Cardiac septum (tissue), 1 donor: ENCODE results near the gene ARSI. TPM values are rescaled to one million over a fixed set of nuclear protein-coding genes. Genes with fewer than 3 reads are reported as not detected.

Experiments used
- DNase-seq: peaks from one replicate; pipeline ENCODE4 v3.0.0-alpha.2; 2020; ENCODE audit warnings: low spot score
- intact Hi-C: fragments of 100-400 bp; cut with DNase I; formaldehyde crosslinking; loops from one replicate; pipeline ENCODE4 v1.14.0; 2022
- total RNA-seq: library from RNA; stranded (reverse); fragmentation: NEBNext Ultra II Directional; extraction: Animal tissue kit (Norgen Biotek cat#: 25700); gene quantifications from one replicate; pipeline ENCODE4 v1.2.1, GENCODE V29; 2021
- donor health status: DM: no; HTN: no; CAD: no.

ARSI gene
- total RNA-seq, 1 donor from 2014 or later = 0.38 TPM

DNA sequence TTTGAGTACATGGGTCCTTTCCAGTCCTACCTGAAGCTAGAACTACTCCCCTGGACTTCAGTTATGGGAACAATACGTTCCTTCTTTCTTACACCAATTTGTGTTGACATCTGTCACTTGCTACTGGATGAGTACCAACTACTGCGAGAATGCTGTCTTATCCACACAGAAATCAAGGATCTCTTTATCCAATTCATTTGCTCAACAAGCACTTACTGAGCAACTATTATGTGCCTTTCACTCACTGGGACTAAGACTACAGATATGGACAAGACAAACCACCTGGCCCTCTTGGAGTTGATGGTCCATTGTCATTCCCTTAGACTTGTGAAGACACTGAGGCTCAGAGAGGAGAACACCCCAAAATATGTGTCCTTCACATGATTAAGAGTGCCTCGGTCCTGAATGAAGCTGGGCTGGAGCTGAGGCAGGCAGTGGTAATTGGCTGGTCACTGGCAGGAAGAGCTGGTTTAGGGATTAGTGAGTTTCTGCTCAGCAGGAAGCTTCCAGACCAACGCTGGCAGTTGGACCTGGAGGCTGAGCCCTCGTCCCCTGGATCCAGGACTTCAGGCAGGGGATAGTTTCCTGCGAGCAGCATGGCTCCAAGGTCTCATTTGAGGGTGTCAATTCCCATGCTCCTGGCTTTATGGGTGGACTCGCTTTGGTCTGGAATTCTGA is 8.4 kb upstream of the ARSI start:
- intact Hi-C loops = no loop called here
- DNase-seq = peak; percentile 19

DNA sequence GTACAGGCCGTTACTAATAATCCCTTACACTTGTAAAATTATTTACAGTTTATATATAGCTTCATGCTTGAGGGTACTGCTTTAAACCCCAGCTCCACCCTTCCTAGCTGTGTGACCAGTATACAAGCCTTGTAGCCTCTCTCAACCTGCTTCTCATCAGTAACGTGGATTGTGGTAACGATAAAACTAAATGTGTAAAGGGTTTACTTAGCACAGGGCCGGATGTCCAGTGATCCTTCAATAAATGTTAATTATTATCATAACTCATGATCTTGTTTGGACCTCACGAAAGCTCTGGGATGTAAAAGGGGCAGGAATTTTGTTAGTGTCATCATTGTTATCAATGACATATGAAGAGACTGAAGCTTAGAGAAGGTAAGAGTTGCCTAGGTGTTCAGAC is 7.5 kb upstream of the ARSI start:
- intact Hi-C loops = no loop called here
- DNase-seq = no peak

DNA sequence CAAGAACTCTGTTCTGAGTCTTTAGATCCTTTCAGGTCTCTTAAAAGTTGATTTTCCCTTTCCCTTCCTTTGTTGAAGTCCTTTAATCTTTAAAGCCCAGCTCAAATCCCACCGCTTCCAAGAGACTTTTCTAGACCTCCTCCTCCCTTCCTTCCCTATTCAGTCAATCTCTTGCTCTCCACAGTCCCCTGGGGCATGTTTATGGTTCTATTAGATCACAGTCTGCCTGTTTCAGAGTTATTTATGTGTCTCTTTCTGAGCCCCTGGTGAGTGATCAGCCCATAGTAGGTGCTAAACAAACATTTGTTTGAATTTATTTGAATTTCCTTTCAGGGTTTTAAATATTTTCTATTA is 7.2 kb upstream of the ARSI start:
- DNase-seq = no peak
- intact Hi-C loops = no loop called here

DNA sequence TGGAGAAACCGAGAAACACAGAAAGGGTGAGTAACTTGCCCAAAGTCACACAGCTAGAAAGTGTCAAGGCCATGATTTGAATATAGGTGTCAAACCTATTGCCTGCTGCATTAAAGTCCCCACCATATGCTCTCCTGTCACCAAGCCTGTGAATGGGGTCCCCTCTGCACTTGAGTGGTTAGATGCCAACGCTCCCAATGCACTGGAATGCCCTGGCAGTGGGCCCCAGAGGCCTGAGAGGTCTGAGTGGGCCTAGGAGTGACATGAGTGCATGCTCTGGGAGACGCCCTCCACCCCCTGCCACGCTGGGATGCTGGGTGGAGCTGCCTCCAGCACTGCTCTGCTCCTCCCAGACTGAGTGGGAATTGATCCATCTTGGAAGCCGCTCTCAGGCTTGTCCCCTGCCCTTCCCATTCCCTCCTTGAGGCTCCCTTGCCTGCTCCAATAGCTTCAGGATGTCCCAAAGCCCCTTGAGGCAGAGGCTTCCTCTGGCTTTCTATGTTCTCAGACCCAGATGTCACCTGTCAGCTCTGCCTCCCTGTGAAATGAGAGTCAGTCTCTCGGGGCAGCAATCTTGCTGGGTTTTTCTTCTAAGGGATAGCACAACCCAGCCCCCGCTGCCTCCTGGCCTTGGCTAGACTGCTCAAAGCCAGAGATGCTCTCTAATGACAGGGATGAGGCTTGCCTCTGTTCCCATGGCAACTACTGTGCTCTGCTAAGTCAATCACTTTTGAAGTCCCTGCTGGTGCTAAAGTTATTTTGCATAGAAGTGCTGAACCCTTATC is 6.6 kb upstream of the ARSI start:
- peak; percentile 44 for DNase-seq
- intact Hi-C loops = no loop called here

DNA sequence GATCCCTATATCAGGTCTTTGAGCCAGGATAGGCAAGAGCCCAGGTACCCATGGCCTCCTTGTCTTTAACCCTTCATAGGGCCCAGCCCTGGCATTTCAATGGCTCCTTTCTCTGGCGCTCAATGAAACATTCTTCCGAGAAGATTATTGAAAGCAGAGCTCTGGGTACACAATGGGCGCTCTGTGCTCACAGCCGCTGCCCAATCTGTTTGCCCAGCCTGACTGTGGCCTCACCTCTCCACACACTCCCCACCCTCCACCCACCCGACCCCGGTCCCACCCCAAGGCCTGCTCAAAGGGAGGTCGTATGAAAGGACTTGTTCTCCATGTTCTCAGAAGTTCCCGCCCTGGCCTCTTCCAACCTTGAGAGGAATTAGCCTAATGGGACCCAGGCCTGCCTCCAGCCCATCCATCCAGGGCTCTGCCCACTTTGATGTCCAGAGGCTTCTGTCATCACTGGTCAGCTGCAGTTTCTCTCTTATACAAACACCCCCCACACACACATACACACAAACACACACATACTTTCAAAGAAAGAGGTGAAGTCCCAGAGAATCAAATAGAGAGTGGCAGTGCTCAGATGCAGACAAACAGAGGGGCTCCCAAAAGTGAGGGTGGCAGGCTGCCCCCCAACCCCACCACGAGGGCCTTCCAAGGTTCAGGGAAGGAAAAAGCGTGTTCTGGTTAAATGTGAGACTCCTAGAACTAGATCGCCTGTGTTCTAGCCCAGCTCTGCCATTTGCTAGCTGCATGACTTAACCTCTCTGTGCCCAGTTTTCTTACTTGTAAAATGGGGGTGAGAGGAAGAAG is 5.1 kb upstream of the ARSI start:
- intact Hi-C loops = no loop called here
- DNase-seq = peak; percentile 62

DNA sequence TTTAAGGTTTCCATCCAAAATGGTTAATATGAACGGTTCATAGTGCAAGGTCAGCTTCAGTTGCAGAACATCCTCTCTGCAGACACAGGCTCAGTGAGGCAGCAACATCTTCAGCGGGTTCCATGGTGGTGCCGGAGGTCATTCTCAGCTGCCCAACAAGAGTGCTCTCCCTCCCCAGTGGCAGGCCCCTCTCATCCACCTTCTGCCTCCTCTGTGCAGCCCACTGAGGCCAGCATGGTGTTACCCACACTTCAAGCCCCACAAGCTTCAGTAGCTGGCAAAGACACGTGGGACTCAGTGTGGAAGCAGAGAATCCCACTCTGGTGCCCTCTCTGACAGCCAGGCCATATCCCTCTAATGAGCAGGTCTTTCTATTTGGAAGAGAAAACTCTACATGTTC is 4.1 kb upstream of the ARSI start:
- intact Hi-C loops = no loop called here
- peak; percentile 14 for DNase-seq

DNA sequence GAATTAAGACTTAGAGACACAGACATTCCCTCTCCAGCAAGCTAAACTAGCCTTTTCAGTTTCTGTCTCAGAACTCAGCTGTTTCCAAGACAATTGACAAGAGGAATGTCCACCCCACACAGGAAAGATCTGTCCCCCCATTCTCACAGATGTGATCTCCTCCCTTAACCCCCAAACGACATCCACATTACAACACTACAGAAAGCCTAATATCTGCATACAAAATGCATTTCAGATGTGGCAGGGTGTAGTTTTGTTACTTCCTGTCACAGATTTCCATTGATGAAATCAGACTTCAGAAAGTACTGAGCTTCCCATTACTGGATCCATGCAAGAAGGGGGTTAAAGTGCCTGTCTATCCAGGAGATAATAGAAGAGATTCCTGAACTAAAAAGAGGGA is 2.9 kb upstream of the ARSI start:
- intact Hi-C loops = no loop called here
- DNase-seq = no peak

DNA sequence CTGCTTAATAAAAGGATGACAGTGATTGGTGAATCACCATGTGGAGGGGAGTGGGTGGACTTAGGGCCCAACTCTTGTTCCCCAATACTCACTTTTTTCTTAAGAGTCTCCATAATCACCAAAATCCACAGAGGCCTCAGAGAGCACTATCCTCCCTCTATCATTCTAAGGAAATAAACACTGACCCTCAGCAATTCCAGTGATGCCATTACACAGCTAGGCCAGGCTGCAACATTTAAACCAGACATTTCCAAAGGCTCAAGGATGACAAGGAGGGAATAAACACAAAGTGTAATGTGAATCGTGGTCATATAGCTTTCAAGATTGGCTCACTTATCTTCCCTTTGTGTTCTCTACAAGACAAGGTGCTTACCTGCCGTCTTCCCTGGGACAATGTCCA is 2.4 kb upstream of the ARSI start:
- peak; percentile 3 for DNase-seq
- intact Hi-C loops = no loop called here

DNA sequence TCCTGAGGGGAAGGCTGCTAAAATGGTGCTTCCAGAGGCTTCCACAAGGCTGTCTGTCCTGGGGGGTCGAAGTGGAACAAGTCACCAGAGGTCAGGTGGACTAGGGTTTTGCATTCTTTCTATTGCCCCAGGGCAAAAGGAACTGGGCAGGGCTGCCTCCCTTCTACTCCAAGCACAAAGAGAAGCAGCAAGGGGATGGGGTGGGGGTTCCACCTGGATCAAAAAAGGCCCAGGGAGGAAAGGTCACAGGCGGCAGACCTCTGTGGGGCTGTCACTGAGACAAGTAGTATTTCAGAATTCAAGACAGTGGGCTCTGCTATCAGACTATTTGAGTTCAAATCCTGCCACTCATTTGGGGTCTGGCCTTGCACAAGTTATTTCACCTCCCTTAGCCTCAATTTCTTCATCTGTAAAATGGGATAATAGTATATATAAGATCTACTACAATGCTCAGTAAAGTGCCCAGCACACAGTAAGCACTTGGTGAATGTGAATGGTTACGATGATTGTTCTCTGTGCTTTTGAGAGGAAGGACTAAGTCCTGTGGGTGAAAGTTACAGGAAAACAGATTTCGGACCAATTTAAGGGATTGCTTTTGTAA is 1.9 kb upstream of the ARSI start:
- DNase-seq = peak; percentile 35
- intact Hi-C loops = no loop called here

DNA sequence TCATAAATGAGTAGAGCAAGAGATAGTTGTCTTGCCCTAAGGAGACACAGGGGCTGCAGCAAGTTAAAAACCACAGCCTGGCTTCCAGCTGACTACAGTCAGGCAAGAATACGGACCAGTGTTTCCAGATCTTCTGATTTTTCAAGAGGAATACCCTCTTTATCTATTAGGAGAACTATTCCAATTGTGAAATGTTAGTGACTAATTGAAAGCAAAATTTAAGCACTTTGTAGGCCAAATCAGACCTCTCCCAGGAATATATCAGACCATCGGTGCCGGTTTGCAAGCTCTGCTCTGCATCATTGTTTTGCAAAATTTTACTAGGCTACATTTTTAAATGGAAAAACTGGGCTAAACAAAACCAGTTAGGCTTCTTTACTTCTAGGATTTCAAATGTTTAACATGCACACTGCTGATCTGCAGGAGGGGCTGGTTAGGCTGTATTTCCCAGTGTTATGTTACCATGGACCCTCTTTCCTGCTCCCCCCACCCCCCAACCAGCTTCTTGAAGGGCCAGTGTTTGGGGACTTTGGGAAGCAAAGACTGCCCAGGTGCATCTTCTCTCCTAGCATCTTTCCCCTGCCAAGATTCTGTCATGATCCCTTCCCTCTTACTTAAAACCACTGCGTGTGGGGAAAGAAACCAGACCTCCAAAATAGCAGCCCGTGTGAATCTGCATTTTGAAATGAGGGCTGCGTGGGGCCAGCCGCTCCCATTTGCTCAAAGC is 1.1 kb upstream of the ARSI start:
- peak; percentile 12 for DNase-seq
- intact Hi-C loops = no loop called here

DNA sequence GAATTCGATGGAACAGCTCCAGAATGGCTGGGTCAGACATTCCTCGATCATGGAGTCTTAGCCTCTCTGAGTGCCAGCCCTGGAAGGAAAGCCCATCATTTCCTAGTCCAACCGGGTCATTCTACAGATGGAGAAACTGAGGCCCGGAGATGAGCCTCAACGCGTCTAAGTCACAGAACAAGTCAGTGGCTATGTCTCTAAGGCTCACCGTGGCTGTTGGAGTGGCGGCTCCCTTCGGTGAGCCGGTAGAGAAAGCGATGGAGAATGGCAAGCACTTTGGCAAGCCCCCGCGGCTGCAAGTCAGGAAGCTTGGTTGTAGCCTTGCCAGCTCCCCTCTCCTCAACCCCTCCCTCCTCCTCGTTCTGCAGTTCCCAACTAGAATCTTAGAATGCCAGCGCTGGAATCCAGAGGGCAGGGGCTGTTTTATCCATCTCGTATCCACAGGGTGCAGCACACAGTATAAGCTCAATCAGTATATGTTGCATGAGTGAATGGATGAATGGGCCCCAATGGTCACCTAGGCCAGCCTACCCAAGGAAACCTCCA is 438 bp upstream of the ARSI start:
- DNase-seq = no peak
- intact Hi-C loops = no loop called here

DNA sequence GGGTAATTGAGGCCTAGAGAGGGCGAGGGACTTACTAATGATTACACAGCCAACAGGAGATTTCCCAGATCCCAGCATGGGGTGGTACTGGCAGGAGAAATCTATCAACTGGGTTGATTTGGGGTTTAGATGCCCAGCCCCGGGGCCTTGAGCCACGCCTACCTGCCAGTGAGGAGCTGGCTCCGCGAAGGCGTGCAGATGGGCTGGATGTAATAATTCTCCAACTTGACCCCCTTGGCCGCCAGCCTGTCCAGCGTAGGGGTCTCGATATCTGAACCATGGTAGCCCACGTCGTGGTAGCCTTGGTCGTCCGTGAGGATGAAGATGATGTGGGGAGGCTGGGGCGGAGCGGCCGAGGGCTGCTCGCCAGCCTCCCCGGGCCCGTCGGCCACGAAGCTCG is 804 bp downstream of the ARSI start:
- DNase-seq = peak; percentile 50
- intact Hi-C loops = no loop called here

DNA sequence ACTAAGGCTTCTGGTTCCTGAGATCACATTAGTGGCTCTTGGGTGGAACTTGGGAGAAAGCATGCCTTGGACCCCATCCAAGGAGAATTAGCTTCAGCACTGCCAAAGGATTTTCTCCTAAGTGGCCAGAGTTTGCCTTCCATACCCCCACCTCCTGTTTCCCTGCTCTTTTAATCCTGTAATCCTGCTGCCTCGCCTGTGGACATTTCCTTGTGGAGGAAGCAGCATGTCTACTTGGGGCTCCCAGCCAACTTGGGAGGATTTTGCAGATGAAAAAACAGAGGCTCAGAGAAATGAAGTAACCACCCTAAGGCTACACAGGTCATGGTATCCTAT is 1.6 kb downstream of the ARSI start:
- intact Hi-C loops = no loop called here
- peak; percentile 35 for DNase-seq

DNA sequence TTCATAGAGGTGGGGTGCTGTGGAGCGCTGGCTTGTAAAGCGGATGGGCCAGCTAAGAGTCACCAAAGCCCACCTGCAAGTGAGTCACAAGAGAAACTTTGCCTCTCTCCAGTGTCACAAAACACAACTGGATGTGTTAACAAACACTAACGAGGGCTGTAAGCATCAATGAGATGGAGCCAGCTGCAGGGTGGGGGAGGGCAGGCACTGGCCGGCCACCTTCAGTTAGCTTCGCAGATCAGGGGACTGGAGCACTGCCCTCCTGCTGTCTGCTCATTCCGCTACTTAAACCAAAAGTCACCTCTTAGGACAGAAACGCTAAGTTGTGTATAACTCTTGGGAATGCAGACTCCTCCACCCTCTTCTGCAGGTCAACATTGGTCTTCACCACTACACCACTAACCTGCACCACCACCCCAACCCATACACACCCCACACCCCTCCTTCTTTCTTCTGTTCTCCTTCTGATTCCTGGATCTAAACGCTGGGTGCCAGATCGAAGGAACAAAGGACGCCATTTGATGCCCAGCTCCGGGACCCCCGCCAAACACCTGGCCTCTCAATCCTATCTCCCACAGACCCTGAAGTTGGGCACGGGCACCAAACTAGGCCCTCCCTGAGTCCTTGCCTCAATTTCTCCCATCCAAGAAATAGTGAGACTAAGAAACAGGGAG is 2.1 kb downstream of the ARSI start:
- intact Hi-C loops = no loop called here
- peak; percentile 54 for DNase-seq

DNA sequence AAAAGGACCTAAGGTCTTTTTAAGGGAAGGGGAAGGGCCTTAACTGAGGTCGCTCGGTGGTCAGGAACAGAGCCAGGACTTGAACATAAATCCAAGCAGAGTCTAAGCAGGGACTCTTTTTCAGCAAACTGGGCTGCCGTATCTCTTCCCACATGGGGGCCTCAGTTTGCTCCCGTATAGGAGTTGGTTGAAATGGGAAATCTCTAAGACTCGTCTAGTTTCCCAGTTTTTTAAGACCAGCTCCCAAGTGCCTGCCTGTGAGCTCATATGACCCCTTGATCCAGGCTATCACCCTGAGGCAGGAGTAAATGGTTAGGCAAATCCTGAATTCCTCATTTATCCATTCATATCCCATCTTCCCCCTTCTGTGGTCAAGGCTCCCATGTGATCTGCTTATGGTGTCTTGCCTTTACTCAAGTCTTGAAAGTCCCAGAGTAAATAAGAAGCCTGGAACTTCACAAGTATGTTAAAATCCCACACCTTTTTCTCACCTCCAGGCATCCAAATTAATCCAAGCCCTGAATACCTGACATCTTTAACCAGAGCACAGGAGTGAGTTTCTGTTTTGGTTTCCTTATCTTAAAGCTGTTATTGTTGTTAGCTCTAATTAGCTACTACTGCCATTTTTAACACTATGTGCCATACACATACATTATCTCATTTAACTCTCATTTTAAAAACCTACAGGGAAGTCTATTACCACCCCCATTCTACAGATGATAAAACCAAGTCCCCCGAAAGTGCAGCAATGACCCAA is 3.0 kb downstream of the ARSI start:
- DNase-seq = peak; percentile 29
- intact Hi-C loops = no loop called here

DNA sequence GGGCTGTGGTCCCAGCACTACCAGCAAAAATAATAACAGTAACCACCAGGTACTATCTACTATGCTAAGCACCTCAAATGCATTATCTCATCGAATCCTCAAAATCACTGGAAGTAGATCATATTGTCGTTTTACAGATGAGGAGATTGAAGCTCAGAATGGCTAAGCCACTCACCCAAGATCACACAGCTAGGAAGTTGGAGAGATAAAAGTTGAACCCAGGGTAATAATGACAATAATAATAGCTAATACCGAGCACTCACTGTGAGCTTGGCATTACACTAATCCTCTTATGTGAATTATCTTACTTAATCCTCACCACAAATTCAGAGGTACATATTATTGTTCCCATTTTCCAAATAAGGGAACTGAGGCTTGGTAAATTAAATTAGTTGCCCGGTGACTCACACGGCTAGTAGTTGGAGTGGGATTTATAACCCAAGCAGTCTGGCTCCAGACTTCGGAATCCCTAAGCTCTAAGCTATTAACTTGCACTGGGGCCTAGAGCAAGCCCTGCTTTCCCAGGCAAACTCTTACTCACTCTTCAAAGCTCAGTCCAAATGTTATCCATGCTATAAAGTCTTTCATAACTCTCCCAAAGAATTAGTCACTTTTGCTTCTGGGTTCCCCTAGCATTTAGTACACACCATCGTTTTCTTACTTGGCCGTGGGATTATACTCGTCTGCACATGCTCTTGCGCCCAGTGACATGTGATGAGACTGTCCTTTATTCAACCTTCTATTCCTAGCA is 3.8 kb downstream of the ARSI start:
- intact Hi-C loops = no loop called here

DNA sequence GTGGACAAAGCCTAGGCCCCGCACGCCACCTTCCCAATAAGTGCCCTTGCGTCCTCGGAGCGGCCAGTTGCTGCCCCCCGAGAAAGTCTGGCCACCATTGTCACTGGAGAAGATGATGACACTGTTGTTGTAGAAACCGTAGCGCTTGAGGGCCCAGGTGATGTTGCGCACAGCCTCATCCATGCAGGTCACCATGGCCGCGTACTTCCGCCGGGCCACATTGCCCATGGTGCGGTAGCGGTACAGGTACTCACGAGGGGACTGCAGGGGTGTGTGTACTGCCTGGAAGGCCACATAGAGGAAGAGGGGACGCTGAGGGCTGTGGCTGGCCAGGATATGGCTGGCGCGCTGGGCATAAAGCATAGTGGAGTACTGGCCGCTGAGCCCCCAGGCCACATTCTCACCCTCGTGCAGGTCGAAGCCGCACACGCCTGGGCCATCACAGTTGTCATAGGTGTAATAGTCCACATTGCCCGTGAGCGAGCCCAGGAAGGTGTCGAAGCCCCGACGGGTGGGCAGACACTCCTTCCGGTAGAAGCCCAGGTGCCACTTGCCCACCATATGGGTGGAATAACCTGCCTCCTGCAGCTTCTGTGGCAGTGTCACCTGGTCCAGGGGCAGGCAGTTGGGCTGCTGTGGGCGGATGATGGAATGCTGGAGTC is 4.6 kb downstream of the ARSI start:
- peak; percentile 47 for DNase-seq
- intact Hi-C loops = no loop called here

More for the DNA sequence above, 3.8 kb downstream of the ARSI start:
- DNase-seq = no peak
